HG02610 (cell line): ENCODE results near the gene ECM2.

Experiments
- ATAC-seq: cut with Tn5 transposase; IDR thresholded peaks from one replicate; pipeline ENCODE4 v1.9.1; 2021; ENCODE audit warnings: mild to moderate bottlenecking, moderate library complexity; ENCODE audit not compliant: unreplicated experiment

Gene ECM2

DNA sequence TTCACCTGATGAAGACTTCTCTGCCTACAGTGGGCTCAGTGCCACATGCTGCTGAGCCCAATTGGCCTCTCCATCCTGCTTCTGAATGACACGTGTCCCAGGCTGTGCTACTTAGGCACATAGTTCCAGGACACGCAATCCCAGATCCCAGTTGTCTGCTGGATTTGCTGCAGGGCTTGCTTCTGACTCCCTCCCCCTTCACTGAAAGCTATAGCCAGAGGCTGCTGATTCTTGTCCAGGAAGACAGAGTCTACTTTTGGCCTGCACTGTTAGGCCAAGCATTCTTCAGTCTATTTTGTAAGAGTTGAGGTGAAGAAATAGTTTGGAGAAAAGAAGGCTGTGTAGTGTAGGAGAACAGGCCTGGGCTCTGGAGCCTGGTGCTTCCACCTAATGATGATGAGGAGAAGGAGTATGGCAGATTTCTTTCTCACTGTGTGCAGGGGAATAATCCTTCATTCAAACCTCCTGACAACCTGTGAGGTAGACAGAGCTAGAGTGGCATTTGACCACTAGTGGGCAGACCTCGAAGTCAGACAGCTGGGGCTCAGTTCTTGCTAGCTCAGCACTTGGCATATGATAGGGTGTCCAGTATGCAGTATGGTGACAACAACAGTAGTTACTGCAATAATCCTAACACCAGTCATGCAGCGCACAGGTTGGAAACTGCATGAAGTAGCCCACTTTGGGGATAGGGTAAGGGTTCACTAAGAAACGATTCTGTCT lies 34.0 kb downstream of the ECM2 start:
- ATAC-seq = no peak

- ATAC-seq = no peak
These were observed 35.1 kb downstream of the ECM2 start for GRCh38 chr9:92500725-92501124.

DNA sequence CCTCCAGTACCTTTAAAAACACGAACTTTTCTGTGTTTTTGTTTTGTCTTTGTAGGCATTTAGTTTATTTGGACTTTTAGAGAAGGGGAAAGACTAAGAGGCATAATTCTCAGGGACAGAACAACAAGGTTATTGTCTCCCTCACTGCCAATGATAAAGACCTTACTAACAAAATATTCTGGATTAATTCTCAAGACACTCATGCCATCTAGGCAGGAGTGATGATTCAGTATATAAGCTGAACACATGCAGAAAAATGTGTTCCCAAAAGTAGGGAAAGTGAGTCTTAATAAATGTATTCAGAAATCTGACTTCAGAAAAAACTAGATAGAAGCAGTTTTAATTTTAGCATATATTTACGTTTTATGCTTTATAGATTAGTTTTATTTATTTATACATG lies 36.1 kb downstream of the ECM2 start:
- no peak for ATAC-seq

DNA sequence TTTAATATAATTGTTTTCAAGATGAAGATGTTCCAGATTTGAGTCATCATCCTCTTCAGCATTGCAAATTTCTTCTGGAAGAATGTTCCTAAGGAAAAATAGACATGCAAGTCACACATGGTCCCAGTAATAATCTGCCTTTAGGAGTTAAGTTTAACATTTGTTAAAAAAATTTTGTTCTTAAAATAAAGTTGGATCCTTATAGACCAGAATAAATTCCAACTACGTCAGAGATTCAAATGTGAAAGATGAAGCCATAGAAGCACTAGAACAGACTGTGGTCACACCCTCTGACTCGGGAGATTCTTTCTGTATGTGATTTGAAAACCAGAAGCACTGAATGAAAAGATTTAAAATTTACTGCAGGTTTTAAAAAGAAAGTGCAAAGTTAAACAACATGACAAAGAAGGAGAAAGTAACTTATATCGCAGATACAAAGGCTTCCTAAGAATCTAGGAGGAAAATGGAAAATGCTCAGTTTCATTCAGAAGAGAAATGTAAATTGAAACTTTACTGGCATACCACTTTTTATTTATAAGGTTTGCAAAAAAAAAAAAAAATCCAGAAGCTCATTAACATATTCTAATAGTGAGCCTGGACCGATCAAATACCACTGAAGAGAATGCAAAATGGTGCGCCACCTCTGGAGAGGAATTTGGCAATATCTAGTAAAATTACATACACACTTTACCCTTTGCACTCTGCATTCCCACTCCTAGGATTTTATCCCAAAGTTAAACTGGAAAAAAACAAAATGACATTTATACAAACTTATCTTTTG lies 39.2 kb downstream of the ECM2 start:
- ATAC-seq = no peak

DNA sequence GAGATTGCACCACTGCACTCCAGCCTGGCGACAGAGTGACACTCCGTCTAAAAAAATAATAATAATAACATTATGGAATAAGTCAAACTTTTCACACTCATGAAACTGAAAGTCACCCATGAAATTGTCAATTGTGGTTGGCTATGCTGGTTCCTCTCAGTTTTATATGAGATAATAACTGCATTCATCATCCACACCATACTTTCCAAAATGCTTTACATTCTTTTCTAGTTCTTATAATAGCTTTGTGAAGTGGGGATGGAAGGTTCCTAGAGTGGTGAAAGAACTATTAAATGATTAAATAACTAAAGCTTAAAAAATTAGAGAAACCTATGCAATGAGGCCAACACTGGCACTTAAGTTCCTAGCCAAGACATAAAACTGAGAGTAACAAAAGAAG lies 40.9 kb downstream of the ECM2 start:
- no peak for ATAC-seq

DNA sequence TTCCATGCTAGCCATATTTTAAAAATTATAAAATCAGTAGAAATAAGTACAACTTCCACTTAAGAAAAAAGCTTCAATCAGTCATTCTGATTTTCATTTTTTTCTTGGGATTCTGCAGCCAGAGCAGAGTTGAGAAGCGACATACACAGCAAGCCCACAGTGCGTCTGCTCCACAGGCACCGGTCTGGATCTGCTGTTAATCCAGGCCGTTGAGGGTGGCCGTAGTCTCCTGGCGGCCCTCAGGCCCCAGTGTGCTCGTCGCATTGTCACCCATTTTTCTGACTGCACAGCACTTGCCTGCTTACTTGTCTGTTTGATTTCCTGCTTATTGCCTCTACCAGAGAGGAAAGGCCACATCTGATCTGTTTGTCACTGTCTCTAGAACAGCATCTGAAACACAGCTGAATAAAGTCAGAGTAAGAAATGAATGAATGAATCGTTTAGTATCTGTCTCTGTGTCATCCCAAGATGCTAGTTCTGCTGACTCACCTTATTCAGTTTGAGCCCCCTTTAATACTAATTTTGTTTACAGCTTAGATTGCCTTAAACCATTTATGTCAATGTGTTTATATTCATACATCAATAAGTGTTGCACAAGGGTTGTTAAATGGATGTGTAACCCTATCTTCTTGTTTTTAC lies 41.9 kb downstream of the ECM2 start:
- no peak for ATAC-seq

DNA sequence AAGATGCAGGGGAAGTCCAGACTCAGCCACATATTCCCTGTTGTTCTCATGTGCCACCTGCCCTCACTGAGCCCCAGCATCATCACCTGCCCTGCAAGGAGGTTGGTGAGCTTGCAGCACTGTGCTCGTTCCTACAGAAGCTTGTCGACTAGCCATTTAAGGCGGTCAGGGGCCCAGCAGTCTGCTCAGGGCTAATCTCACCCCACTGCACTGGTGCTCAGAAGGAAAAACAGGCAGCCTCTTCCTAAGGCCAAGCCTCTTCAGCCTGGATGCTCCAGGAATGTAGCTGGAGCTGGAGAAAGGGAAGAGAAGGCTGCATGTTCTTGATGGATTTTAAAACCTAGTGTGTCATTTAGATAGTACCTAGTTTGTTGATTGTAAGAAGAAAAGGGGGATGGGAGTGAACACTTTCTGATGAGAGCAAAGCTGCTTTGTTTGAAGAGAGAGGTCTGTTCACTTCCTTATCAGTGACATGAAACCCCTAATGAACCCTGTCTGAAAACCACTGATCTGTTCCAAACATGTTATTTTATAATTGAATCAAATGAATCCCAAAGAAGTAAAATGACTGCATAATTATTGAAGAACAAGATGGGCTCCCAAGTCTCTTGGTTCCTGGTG lies 42.9 kb downstream of the ECM2 start:
- no peak for ATAC-seq

- ATAC-seq = no peak
These were observed 46.9 kb downstream of the ECM2 start for GRCh38 chr9:92488681-92489550.

- no peak for ATAC-seq
These were observed 49.4 kb downstream of the ECM2 start for GRCh38 chr9:92486371-92486770.

DNA sequence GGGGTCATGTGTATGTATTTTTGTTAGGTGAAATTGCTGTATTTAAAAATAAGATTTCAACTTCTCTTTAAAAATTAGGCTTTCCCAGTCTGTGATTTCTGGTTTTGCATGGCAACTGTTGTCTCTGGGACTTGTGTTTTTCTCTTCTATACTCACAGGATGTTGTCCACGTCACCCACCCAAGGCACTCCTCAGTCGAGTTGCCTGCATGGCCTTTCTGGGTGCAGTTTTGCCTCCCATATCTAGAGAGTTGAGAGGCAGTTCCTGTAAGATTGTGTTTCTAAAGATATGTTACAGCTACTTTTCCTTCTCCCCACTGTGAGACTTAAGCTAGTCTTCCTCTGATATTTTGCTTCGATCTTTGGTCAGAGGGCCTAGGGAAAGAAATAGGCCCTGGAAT lies 51.2 kb downstream of the ECM2 start:
- ATAC-seq = no peak

- ATAC-seq = no peak
These were observed 51.9 kb downstream of the ECM2 start for GRCh38 chr9:92483627-92484545.

- no peak for ATAC-seq
These were observed 53.0 kb downstream of the ECM2 start for GRCh38 chr9:92482805-92483204.

DNA sequence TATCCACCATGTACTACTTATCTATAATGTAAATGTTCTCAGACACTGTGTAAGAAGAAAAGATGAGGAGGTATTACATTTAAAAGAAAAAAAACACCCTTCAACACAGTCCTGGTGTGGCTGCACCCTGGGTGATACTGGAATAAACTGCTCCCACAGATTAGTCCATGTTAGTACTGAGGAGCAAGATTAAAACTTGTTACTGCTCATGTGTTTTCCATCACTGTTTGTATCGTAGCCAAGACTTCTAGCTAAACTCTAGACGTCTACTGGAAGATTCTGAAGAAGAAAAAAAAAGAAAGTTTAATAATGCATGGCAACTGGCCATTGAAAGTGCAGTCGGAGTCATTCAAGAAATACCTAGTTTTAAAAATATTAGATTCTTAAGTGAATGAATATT lies 53.5 kb downstream of the ECM2 start, which contains the start of gene ASPN:
TSS of gene ASPN (minus strand) at position 178 of the 400 bp plus-strand sequence.
- ATAC-seq = no peak

DNA sequence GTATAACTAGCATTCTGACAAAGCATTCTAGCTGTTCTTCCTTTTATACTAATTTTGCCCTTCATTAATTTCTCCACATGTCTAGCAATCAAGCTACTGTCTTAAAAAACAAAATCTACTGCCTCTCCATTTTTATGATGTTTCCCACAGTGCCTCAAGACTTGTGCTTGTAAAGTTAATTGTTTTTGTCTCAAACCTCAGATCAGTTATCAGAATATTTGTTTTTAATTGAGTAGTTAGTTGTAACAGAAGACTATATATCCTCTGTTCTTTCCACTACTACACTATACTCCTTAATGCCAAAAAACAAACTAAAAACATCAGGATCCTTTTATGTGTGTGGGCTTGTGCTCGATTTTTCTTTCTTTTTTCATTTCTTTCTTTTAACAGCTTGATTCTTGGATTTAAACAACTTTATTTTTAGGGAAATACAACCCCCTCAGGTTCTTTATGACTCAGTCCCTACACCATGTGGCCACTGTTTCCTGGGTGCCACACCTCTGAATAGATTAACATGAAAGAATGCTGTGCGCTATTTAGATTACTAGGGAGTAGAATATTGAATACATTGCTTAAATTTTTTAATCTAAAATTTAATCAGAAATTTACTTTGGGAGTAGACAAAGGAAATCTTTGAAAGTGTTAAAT lies 54.7 kb downstream of the ECM2 start:
- ATAC-seq = peak; percentile 38

- ATAC-seq = no peak
These were observed 55.5 kb downstream of the ECM2 start for GRCh38 chr9:92480291-92480771.

- no peak for ATAC-seq
These were observed 56.4 kb downstream of the ECM2 start for GRCh38 chr9:92479346-92479745.

GRCh38 chr9:92478783-92479182 lies 57.0 kb downstream of the ECM2 start:
- ATAC-seq = no peak

- ATAC-seq = peak; percentile 85
These were observed 58.8 kb downstream of the ECM2 start for GRCh38 chr9:92476962-92477361.

- ATAC-seq = no peak
These were observed 61.2 kb downstream of the ECM2 start for GRCh38 chr9:92474587-92474986.
